Neural cell (in vitro differentiated cells): ENCODE results near the gene NOL4L. TPM values are rescaled to one million over a fixed set of nuclear protein-coding genes. Genes with fewer than 3 reads are reported as not detected.

Experiments
- H2AFZ ChIP-seq: fragments of 200-600, 300-800 bp; sonication (generic), shearing (Covaris generic); 2 replicates; pipeline ENCODE4 v1.6.0; 2014; ENCODE audit warnings: low read depth, mild to moderate bottlenecking, antibody characterized with exemption, low read length, moderate library complexity
- H3F3A ChIP-seq: fragments of 200-600 bp; shearing (Covaris generic); 2 replicates; pipeline ENCODE4 v1.6.1; 2016; ENCODE audit warnings: mild to moderate bottlenecking, moderate library complexity, mixed read lengths, antibody characterized with exemption, low read length; ENCODE audit not compliant: insufficient read depth, poor library complexity, severe bottlenecking
- H3K27ac ChIP-seq: fragments of 200-600, 300-800 bp; sonication (generic), shearing (Covaris generic); 2 replicates; pipeline ENCODE4 v1.5.1; 2014; ENCODE audit warnings: mild to moderate bottlenecking, low read length, moderate library complexity
- H3K27me3 ChIP-seq: fragments of 300-800, 200-600 bp; sonication (generic), shearing (Covaris generic); 2 replicates; pipeline ENCODE4 v1.6.0; 2014; ENCODE audit warnings: mild to moderate bottlenecking, low read depth, low read length, moderate library complexity; ENCODE audit not compliant: insufficient read depth
- H3K36me3 ChIP-seq: fragments of 300-800, 200-600 bp; sonication (generic), shearing (Covaris generic); 2 replicates; pipeline ENCODE4 v1.5.1; 2014; ENCODE audit warnings: mild to moderate bottlenecking, antibody characterized with exemption, low read length, moderate library complexity; ENCODE audit not compliant: insufficient read depth
- H3K4me2 ChIP-seq: fragments of 300-800, 200-600 bp; sonication (generic), shearing (Covaris generic); 2 replicates; pipeline ENCODE4 v1.6.0; 2014; ENCODE audit warnings: mild to moderate bottlenecking, low read length
- H3K4me3 ChIP-seq: fragments of 300-800, 200-600 bp; sonication (generic), shearing (Covaris generic); 2 replicates; pipeline ENCODE4 v1.5.1; 2014; ENCODE audit warnings: mild to moderate bottlenecking, low read length, moderate library complexity
- H3K79me2 ChIP-seq: fragments of 200-600 bp; shearing (Covaris generic); replicated peaks from 2 replicates; pipeline ENCODE4 v1.6.0; 2014; ENCODE audit warnings: mild to moderate bottlenecking, low read length, moderate library complexity; ENCODE audit not compliant: insufficient read depth
- H3K9ac ChIP-seq: fragments of 300-800, 200-600 bp; sonication (generic), shearing (Covaris generic); 2 replicates; pipeline ENCODE4 v1.6.1; 2016; ENCODE audit warnings: mild to moderate bottlenecking, low read length, mixed read lengths
- H3K9me2 ChIP-seq: fragments of 200-600 bp; shearing (Covaris generic); 2 replicates; pipeline ENCODE4 v1.6.1; 2016; ENCODE audit warnings: mild to moderate bottlenecking, low read length, mixed read lengths; ENCODE audit not compliant: insufficient read depth
- H3K9me3 ChIP-seq: fragments of 200-600, 300-800 bp; sonication (generic), shearing (Covaris generic); 2 replicates; pipeline ENCODE4 v1.6.1; 2016; ENCODE audit warnings: mild to moderate bottlenecking, mixed run types, low read length, moderate library complexity, mixed read lengths
- H4K20me1 ChIP-seq: fragments of 200-600 bp; shearing (Covaris generic); 2 replicates; pipeline ENCODE4 v1.6.1; 2016; ENCODE audit warnings: mild to moderate bottlenecking, mixed run types; ENCODE audit not compliant: insufficient read depth
- EP300 ChIP-seq: fragments of 450-650 bp; conservative IDR thresholded peaks from 2 replicates; pipeline ENCODE4 v1.6.1; 2014; ENCODE audit warnings: antibody characterized with exemption, mild to moderate bottlenecking, moderate library complexity; ENCODE audit not compliant: poor library complexity, severe bottlenecking
- EZH2 ChIP-seq: fragments of 200-600, 300-800 bp; shearing (Covaris generic), sonication (generic); IDR thresholded peaks from 2 replicates; pipeline ENCODE4 v1.6.1; 2014; ENCODE audit warnings: antibody characterized with exemption, low read length, borderline replicate concordance, mild to moderate bottlenecking; ENCODE audit not compliant: insufficient read depth, poor library complexity, severe bottlenecking
- MXI1 ChIP-seq: fragments of 450-650 bp; conservative IDR thresholded peaks from 2 replicates; pipeline ENCODE4 v1.6.1; 2014; ENCODE audit warnings: antibody characterized with exemption, mild to moderate bottlenecking; ENCODE audit not compliant: poor library complexity, severe bottlenecking
- POLR2AphosphoS5 ChIP-seq: IDR thresholded peaks from 2 replicates; pipeline ENCODE4 v1.6.1; 2012
- RAD21 ChIP-seq: fragments of 450-650 bp; conservative IDR thresholded peaks from 2 replicates; pipeline ENCODE4 v1.6.1; 2014; ENCODE audit warnings: antibody characterized with exemption, mild to moderate bottlenecking, moderate library complexity
- SMC3 ChIP-seq: fragments of 450-650 bp; conservative IDR thresholded peaks from 2 replicates; pipeline ENCODE4 v1.6.1; 2014; ENCODE audit warnings: antibody characterized with exemption, mild to moderate bottlenecking, moderate library complexity; ENCODE audit not compliant: poor library complexity
- TAF1 ChIP-seq: IDR thresholded peaks from 2 replicates; pipeline ENCODE4 v1.6.1; 2012; ENCODE audit warnings: low read depth
- polyA plus RNA-seq: library from polyadenylated mRNA; depleted of rRNA; stranded (reverse); fragments of >200 nt; gene quantifications from 2 replicates; pipeline ENCODE4 v1.2.3, GENCODE V29; 2014
- TF ChIP-seq, protein P1 (sequence below): fragments of 450-650 bp; IDR thresholded peaks from 2 replicates; pipeline ENCODE4 v1.5.1; 2014; ENCODE audit warnings: antibody characterized with exemption, mild to moderate bottlenecking, moderate library complexity; ENCODE audit not compliant: poor library complexity, severe bottlenecking
- TF ChIP-seq, protein P2 (sequence below): IDR thresholded peaks from 2 replicates; pipeline ENCODE4 v1.6.1; 2012; ENCODE audit warnings: borderline replicate concordance

The NOL4L gene
- polyA plus RNA-seq, 1 donor from 2014 or later, result 20.4 TPM

DNA sequence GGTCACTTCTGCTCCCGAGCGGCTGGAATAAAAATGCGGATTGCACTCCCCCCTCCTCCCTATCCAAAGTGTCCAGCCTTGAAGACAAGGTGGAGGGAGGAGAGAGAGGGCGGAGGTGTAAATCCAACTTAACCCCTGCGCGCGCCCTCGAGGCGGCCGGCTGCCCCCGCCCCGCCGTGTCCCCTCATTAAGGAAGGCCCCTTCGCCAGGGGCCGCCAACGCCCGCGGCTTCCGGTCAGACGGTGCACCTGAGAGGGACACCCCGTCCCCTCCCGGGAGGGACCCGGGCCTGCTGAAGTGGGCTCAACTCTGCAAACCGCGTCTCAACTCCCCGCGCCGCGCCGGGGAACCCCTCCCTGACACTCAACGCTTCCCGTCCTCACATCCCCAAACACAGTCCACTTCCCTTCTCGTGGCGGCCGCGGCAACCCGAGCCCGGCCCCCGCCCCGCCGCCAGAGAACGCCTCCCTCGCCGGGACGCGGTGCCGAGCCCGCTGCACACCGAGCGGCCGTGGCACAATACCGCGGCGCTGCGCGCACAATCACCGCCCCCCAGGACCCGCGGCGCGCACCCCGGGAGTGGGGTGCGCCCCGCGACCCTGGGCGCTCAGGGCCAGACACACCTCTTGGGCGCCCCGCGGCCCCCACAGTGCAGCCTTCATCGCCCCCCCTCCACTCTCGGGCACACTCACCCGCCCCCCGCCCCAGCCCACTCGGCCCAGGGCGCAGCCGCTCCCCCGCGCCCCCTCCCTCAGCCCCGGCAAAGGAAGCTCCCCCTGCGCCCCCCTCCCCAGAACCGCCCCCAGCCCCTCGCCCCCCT lies 102.5 kb downstream of the NOL4L start:
- H3K9me3 ChIP-seq, result no peaks in the 10 kb centered on the region
- TF ChIP-seq SMC3 (no peak), MXI1 (peak; percentile 45), POLR2AphosphoS5 (no peak)
- TF ChIP-seq, protein P1, sequence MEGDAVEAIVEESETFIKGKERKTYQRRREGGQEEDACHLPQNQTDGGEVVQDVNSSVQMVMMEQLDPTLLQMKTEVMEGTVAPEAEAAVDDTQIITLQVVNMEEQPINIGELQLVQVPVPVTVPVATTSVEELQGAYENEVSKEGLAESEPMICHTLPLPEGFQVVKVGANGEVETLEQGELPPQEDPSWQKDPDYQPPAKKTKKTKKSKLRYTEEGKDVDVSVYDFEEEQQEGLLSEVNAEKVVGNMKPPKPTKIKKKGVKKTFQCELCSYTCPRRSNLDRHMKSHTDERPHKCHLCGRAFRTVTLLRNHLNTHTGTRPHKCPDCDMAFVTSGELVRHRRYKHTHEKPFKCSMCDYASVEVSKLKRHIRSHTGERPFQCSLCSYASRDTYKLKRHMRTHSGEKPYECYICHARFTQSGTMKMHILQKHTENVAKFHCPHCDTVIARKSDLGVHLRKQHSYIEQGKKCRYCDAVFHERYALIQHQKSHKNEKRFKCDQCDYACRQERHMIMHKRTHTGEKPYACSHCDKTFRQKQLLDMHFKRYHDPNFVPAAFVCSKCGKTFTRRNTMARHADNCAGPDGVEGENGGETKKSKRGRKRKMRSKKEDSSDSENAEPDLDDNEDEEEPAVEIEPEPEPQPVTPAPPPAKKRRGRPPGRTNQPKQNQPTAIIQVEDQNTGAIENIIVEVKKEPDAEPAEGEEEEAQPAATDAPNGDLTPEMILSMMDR, result no peak
- TF ChIP-seq, protein P2, sequence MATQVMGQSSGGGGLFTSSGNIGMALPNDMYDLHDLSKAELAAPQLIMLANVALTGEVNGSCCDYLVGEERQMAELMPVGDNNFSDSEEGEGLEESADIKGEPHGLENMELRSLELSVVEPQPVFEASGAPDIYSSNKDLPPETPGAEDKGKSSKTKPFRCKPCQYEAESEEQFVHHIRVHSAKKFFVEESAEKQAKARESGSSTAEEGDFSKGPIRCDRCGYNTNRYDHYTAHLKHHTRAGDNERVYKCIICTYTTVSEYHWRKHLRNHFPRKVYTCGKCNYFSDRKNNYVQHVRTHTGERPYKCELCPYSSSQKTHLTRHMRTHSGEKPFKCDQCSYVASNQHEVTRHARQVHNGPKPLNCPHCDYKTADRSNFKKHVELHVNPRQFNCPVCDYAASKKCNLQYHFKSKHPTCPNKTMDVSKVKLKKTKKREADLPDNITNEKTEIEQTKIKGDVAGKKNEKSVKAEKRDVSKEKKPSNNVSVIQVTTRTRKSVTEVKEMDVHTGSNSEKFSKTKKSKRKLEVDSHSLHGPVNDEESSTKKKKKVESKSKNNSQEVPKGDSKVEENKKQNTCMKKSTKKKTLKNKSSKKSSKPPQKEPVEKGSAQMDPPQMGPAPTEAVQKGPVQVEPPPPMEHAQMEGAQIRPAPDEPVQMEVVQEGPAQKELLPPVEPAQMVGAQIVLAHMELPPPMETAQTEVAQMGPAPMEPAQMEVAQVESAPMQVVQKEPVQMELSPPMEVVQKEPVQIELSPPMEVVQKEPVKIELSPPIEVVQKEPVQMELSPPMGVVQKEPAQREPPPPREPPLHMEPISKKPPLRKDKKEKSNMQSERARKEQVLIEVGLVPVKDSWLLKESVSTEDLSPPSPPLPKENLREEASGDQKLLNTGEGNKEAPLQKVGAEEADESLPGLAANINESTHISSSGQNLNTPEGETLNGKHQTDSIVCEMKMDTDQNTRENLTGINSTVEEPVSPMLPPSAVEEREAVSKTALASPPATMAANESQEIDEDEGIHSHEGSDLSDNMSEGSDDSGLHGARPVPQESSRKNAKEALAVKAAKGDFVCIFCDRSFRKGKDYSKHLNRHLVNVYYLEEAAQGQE, result no peak
- no peaks in the 10 kb centered on the region for H3K36me3 ChIP-seq
- H3K4me3 ChIP-seq, result peak overlapping the region; percentile 95
- H3K27ac ChIP-seq, result peak overlapping the region; percentile 78
- peaks cover 6% of the 10 kb centered on the region for H3F3A ChIP-seq
- no peaks in the 10 kb centered on the region for H3K27me3 ChIP-seq
- H3K79me2 ChIP-seq, result peaks cover 52% of the 10 kb centered on the region
- peaks cover 36% of the 10 kb centered on the region for H4K20me1 ChIP-seq
- H3K9me2 ChIP-seq, result no peaks in the 10 kb centered on the region
- peak overlapping the region; percentile 83 for H3K9ac ChIP-seq
- peak overlapping the region; percentile 71 for H3K4me2 ChIP-seq
- no peak overlapping the region for H2AFZ ChIP-seq

DNA sequence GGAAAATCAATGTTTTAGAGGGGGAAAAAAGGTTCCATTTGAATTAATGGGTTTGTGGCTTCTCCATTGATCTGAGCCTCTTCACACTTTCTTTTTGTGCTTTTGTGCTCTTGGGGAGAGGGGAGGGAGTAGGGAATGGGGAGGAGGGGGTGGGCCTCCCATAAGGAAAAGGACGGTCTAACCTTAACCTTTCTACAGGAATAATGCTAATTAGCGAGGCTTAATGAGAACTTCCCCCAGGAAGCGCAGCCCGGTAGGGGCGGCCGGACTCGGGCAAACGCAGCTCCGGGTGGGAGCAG lies 103.0 kb downstream of the NOL4L start:
- H3K9me2 ChIP-seq, result no peaks in the 10 kb centered on the region
- H2AFZ ChIP-seq, result no peak overlapping the region
- H3K4me2 ChIP-seq, result peak overlapping the region; percentile 71
- peak overlapping the region; percentile 78 for H3K27ac ChIP-seq
- no peaks in the 10 kb centered on the region for H3K9me3 ChIP-seq
- peaks cover 42% of the 10 kb centered on the region for H4K20me1 ChIP-seq
- peaks cover 57% of the 10 kb centered on the region for H3K79me2 ChIP-seq
- H3K9ac ChIP-seq, result peak overlapping the region; percentile 83
- no peaks in the 10 kb centered on the region for H3K36me3 ChIP-seq
- peak overlapping the region; percentile 95 for H3K4me3 ChIP-seq
- no peaks in the 10 kb centered on the region for H3K27me3 ChIP-seq
- peaks cover 6% of the 10 kb centered on the region for H3F3A ChIP-seq
- no peak for TF ChIP-seq SMC3
- TF ChIP-seq EZH2, result no peak
- no peak for TF ChIP-seq EP300
- TF ChIP-seq, protein P2, result no peak
- TF ChIP-seq, protein P1, result no peak
- no peak for TF ChIP-seq TAF1
- TF ChIP-seq POLR2AphosphoS5, result no peak
- TF ChIP-seq MXI1, result no peak
- no peak for TF ChIP-seq RAD21
